Measurements from ENCODE around the gene KIF3C. TPM values are rescaled to one million over a fixed set of nuclear protein-coding genes. Genes with fewer than 3 reads are reported as not detected.
A peak's percentile ranks its signal among the peaks of the same experiment; 100 is the strongest.

Gene KIF3C
- total RNA-seq, 1 experiment from 2014 or later, result 41.4 TPM

- no peak overlapping the region for H3K27ac ChIP-seq (ENCODE audit: insufficient read length, low read depth, low read length)
- H3T11ph ChIP-seq (ENCODE audit: low read length), result no peak overlapping the region
- no peak overlapping the region for H2BK5ac ChIP-seq (ENCODE audit: insufficient read length, low read length)
- no peaks in the 10 kb centered on the region for H4K20me1 ChIP-seq (ENCODE audit: control insufficient read depth, insufficient read depth, insufficient read length)
- no peak overlapping the region for H3K23ac ChIP-seq (ENCODE audit: insufficient read length, low read depth, low read length)
- H4K8ac ChIP-seq (replicated peaks; ENCODE audit: insufficient read length, low read depth, low read length), result no peak overlapping the region
- H3K79me2 ChIP-seq (ENCODE audit: insufficient read depth, low read length), result no peaks in the 10 kb centered on the region
- H4K91ac ChIP-seq (ENCODE audit: insufficient read length, low read depth, low read length), result no peak overlapping the region
- no peak overlapping the region for H2BK12ac ChIP-seq (ENCODE audit: insufficient read length, low read depth, low read length)
- H3K4ac ChIP-seq (ENCODE audit: low read depth, low read length), result no peak overlapping the region
- H3K27me3 Mint-ChIP-seq (ENCODE audit: low read depth), result no peaks in the 10 kb centered on the region
- no peaks in the 10 kb centered on the region for H3K27me3 ChIP-seq (ENCODE audit: insufficient read depth, low read length)
- H2BK20ac ChIP-seq (ENCODE audit: low read depth, low read length, poor library complexity, severe bottlenecking), result no peak overlapping the region
- H3K9ac ChIP-seq (ENCODE audit: extremely low read depth, insufficient read length, low read length), result no peak overlapping the region
- TF ChIP-seq CTCF (conservative IDR thresholded peaks at IDR 0.05), result no peak
- H3K4me3 Mint-ChIP-seq, result no peak overlapping the region
- H3K14ac ChIP-seq (ENCODE audit: insufficient read depth, low read length), result no peak overlapping the region
- no peak overlapping the region for H4K5ac ChIP-seq (ENCODE audit: insufficient read length, low read depth, low read length)
- H3K36me3 Mint-ChIP-seq (ENCODE audit: insufficient read depth in 1 of 3, low read depth in 3 of 3), result peaks cover 2 to 24% (median 18%) of the 10 kb centered on the region in 3 experiments; a peak in 5 of 7 replicates
- H2AFZ ChIP-seq (ENCODE audit: low read length), result no peak overlapping the region
- H2BK120ac ChIP-seq (ENCODE audit: low read depth, low read length, poor library complexity, severe bottlenecking), result no peak overlapping the region
- WGBS (ENCODE audit: extremely low coverage, insufficient read length, low lambda C conversion rate), result no CpG with 5 or more reads among the region's 7 CpGs
- no peak overlapping the region for H2BK15ac ChIP-seq (ENCODE audit: low read depth, low read length)
- no peaks in the 10 kb centered on the region for H3K9me3 Mint-ChIP-seq
- H3K56ac ChIP-seq (ENCODE audit: insufficient read length, low read depth, low read length), result no peak overlapping the region
- no peaks in the 10 kb centered on the region for H3K4me1 ChIP-seq (ENCODE audit: insufficient read depth, low read length)
- H3K79me1 ChIP-seq (ENCODE audit: insufficient read depth, low read depth, low read length, poor library complexity, severe bottlenecking), result no peaks in the 10 kb centered on the region
- no peak overlapping the region for H3K18ac ChIP-seq (ENCODE audit: insufficient read length, low read depth, low read length)
- peak overlapping the region in 2 of 3 experiments; percentile 82 to 88; a peak in 2 of 7 replicates for H3K27ac Mint-ChIP-seq
- H3K23me2 ChIP-seq (ENCODE audit: insufficient read length, low read depth, low read length, poor library complexity, severe bottlenecking), result no peaks in the 10 kb centered on the region
- H3K9me3 ChIP-seq (ENCODE audit: control insufficient read depth, low read depth, low read length), result no peaks in the 10 kb centered on the region
- no peak overlapping the region for H2AK5ac ChIP-seq (ENCODE audit: insufficient read length, low read length)
- DNase-seq, result no peak
- peaks cover 5 to 8% of the 10 kb centered on the region in 2 experiments for H3K4me1 Mint-ChIP-seq
- H3K4me2 ChIP-seq (ENCODE audit: insufficient read depth, insufficient read length, low read length), result no peak overlapping the region
These were observed 27.3 kb downstream of the KIF3C start for GRCh38 chr2:25955036-25955435.
